Activated CD4-positive, alpha-beta T cell treated with anti-CD3 and anti-CD28 coated beads, Interleukin-2, Interleukin-6, amounts not matched to agents 100 ng/mL and 50 ng/mL, durations not matched to agents 16 hours and 8 hours (primary cell): ENCODE results near the gene DDX28.
"Not testable (repeated sequence)": the region's sequence is repeated elsewhere in the genome, so short reads cannot be mapped to it uniquely, and the experiment has no call there.

Experiments
- DNase-seq: peaks from one replicate; pipeline ENCODE4 v3.0.0-alpha.2; 2020

Gene DDX28

GRCh38 chr16:67993207-67994039 lies 29.6 kb downstream of the DDX28 start:
- peak; percentile 89 for DNase-seq

- DNase-seq, result no peak
Observed at GRCh38 chr16:67992661-67993206, 30.3 kb downstream of the DDX28 start.

- DNase-seq, result no peak
Observed at GRCh38 chr16:67990018-67990386, 33.0 kb downstream of the DDX28 start.

- no peak for DNase-seq
Observed at GRCh38 chr16:67989322-67990017, 33.6 kb downstream of the DDX28 start.

- no peak for DNase-seq
Observed at GRCh38 chr16:67988675-67989074, 34.4 kb downstream of the DDX28 start.

GRCh38 chr16:67987460-67988160 lies 35.4 kb downstream of the DDX28 start:
- no peak for DNase-seq

GRCh38 chr16:67986949-67987348 lies 36.1 kb downstream of the DDX28 start:
- no peak for DNase-seq

- DNase-seq, result no peak
Observed at GRCh38 chr16:67982011-67982696, 40.9 kb downstream of the DDX28 start.

GRCh38 chr16:67979955-67980678 lies 42.9 kb downstream of the DDX28 start, which contains the start of gene DPEP3:
Gene DPEP3 (minus strand): TSS chr16:67980499. CDS start chr16:67980380, 119 bp downstream.
- no peak for DNase-seq

GRCh38 chr16:67977469-67978227 lies 45.4 kb downstream of the DDX28 start:
- DNase-seq, result no peak

- DNase-seq, result no peak
Observed at GRCh38 chr16:67977005-67977404, 46.0 kb downstream of the DDX28 start.

GRCh38 chr16:67976205-67976604 lies 46.8 kb downstream of the DDX28 start:
- no peak for DNase-seq

GRCh38 chr16:67975321-67976105 lies 47.5 kb downstream of the DDX28 start:
- no peak for DNase-seq

GRCh38 chr16:67972285-67972684 lies 50.7 kb downstream of the DDX28 start:
- not testable (repeated sequence) for DNase-seq

- no peak for DNase-seq
Observed at GRCh38 chr16:67971111-67971510, 51.9 kb downstream of the DDX28 start.
